Measurements from ENCODE around the gene TBC1D14.

GRCh38 chr4:6884341-6884870 lies 25.2 kb upstream of the TBC1D14 start:
- TF ChIP-seq POLR2A (IDR thresholded peaks at IDR 0.05), result no peak
- no peak for TF ChIP-seq CTCF (IDR thresholded peaks at IDR 0.05)
